ENCODE measurements around the gene UBAP1L.
"Not testable (repeated sequence)": the region's sequence is repeated elsewhere in the genome, so short reads cannot be mapped to it uniquely, and the experiment has no call there.

Gene UBAP1L

DNA sequence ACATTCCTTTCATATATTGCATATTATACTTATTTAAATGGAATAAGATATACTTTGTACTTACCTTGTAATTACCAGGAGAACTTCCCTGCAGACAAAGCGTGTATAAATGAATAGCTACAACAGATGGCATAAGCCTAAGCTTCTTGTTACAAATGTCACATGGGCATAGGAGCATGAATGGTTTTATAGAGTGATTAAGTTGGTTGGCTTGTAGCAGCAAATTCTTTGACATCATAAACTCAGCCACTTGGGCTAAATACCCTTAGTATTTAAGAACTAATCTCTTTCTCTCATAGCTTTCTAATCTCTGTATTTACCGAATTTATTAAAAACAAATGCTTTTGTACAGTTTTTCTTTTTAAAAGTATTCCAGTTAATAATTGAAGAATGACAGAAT is at the start of gene UBAP1L:
Gene UBAP1L (minus strand): TSS at position 115 of the 400 bp plus-strand sequence. CDS start 8,985 bp downstream, outside the sequence.
- no peak for DNase-seq (ENCODE audit: low spot score)

DNA sequence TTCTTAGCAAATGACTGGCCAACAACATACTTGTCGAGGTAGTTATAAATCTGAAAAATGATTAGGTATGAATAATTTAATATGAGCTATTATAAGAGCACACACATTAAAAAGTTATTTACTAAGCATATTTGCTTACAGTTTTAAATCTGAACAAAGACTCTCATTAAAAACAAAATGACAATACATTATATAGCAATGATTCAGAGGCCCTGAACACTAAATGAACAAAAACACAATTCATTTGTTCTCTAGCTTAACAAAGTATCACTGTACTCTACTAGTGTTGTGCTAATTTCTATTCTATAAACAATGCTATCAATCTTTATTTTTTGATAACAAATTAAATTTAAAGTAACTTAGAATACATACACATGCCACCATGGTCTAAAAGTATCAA is 49.1 kb upstream of the UBAP1L start:
- no peak for DNase-seq (ENCODE audit: low spot score)

DNA sequence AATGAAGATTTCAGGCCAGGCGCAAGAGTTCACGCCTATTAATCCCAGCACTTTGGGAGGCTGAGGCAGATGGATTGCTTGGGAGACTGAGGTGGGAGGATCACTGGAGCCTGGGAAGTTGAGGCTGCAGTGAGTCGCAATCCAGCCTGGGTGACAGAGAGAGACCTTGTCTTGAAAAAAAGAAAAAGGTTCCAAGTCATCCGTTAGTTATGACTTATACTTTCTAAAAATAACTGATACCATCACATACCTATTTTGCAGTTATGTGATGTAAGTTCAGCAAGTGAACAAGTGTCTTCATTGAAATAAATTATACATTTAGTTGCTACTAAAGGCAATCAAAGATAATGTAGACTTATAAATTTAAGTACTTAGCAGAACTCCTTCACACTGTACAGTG is 48.0 kb upstream of the UBAP1L start:
- peak; percentile 49 for DNase-seq (ENCODE audit: low spot score)

DNA sequence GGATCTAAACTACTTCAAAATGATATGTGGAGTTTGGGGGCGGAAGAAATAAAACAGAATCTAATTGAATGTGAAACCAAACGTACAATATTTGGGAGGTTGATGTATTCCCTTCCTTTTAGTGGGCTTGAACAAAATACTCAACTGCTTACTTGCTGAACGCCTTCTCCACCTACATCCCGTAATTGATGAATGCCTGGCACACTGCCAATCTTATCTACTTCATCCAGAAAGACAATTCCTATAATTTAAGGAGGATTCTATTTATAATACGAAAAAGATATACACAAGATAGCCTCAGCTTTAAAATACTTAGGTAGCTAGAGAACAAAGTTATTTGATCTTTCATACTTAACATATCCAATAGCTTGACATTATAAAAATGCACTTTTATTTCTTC is 41.7 kb upstream of the UBAP1L start:
- no peak for DNase-seq (ENCODE audit: low spot score)

- DNase-seq (ENCODE audit: low spot score): no peak
These were observed 39.7 kb upstream of the UBAP1L start for GRCh38 chr15:65154720-65155119.

DNA sequence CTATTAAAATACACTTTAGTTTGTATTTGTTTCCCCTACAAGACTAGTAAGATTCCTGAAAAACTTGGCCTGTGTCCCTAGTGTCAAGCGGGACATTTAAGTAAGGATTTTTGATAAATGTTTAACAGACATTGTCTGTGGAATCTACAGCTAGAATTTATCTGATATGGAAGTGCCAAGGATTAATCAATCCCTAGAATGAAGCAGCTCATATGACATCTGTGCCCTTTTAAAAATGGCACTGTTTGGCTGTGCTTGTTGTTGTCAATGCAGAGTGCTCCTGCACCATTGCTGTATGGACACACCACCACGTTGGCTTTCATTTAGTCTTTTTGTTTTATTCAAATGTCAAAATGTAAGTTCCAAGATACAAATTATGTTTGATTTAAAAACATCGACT is 32.9 kb upstream of the UBAP1L start:
- DNase-seq (ENCODE audit: low spot score): no peak

GRCh38 chr15:65146438-65146837 is 31.4 kb upstream of the UBAP1L start:
- DNase-seq (ENCODE audit: low spot score): no peak

DNA sequence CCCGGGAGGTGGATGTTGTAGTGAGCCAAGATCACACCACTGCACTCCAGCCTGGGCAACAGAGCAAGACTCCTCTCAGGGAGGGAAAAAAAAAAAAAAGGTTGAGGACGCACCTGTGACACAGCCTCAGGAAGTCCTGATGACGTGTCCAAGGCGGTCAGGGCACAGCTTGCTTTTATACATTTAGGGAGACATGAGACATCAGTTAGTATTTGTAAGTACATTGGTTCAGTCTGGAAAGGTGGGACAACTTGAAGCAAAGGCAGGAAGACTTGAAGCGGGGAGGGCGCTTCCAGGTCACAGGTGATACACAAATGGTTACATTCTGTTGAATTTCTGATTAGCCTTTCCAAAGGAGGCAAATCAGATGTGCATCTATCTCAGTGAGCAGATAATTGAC is 23.6 kb upstream of the UBAP1L start:
- DNase-seq (ENCODE audit: low spot score): not testable (repeated sequence)

DNA sequence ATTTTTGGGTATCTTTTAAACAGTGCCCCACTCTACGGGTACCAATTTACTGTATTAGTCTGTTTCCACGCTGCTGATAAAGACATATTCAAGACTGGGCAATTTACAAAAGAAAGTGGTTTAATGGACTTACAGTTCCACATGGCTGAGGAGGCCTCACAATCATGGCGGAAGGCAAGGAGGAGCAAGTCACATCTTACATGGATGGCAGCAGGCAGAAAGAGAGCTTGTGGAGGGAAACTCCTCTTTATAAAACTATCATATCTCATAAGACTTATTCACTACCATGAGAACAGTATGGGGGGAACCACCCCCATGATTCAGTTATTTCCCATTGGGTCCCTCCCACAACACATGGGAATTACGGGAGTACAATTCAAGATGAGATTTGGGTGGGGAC is 22.9 kb upstream of the UBAP1L start:
- not testable (repeated sequence) for DNase-seq (ENCODE audit: low spot score)

DNA sequence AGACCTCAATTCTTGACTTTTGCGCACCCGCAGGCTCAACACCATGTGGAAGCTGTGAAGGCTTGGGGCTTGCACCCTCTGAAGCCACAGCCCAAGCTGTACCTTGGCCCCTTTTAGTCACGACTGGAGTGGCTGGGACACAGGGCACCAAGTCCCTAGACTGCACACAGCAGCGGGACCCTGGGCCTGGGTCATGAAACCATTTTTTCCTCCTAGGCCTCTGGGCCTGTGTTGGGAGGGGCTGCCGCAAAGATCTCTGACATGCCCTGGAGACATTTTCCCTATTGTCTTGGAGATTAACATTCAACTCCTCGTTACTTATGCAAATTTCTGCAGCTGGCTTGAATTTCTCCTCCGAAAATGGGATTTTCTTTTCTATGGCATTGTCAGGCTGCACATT is 22.1 kb upstream of the UBAP1L start:
- not testable (repeated sequence) for DNase-seq (ENCODE audit: low spot score)

- DNase-seq (ENCODE audit: low spot score): no peak
These were observed 19.5 kb upstream of the UBAP1L start for GRCh38 chr15:65134538-65134937.

DNA sequence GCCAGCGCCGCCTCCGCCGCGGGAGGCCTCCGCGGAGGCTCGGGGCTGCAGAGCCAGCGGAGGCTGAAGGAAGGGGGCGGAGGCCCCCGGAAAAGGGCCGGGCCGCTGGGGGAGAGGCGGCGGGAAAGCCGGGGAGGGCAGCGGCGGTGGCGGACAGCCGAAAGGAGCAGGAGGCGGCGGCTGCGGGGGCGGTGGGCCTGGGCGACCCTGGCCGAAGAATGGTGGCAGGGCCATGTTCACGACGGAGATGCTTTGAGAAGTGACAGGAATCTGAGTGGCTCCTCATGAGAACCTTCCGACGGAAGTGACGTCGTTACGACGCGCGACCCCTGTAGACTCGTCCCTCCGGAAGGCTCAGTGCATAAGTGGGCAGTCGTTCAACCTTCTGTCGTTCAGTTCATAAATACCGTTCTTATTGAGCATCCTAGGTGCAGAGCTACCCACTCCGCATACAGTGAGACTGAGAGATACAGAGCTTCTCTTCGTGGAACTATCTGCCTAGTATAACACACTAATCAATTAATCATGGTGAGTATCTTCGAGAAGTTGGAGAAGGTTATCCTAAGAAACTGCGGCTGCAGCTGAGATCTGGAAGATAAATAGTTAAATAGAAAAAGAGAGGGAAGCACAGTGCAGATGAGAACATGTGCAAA is 18.7 kb upstream of the UBAP1L start, which contains the start of gene PDCD7:
Gene PDCD7 (minus strand): TSS at position 261 of the 653 bp plus-strand sequence. CDS start 27 bp downstream, at position 234.
- peak; percentile 94 for DNase-seq (ENCODE audit: low spot score)

GRCh38 chr15:65132878-65133547 is 18.0 kb upstream of the UBAP1L start:
- DNase-seq (ENCODE audit: low spot score): peak; percentile 57

- no peak for DNase-seq (ENCODE audit: low spot score)
These were observed 15.9 kb upstream of the UBAP1L start for GRCh38 chr15:65130941-65131340.

DNA sequence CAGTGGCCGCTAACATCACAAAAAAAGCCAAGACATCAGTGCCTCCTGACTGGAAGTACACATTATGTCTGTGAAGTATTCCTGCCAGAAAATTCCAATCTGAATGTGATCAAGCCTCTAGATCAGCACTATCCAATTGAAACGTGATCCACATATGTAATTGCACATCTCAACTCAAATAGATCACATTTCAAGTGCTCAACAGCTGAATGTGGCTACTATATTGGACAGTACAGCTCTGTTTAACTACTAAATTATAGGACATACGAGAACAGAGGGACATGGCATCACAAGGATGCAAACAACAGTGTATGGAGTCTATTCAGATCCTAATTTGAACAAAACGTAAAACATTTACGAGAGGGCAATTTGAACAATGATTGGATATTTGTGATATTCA is 542 bp upstream of the UBAP1L start:
- no peak for DNase-seq (ENCODE audit: low spot score)

- DNase-seq (ENCODE audit: low spot score): no peak
These were observed 4.2 kb downstream of the UBAP1L start for GRCh38 chr15:65110676-65111292.

DNA sequence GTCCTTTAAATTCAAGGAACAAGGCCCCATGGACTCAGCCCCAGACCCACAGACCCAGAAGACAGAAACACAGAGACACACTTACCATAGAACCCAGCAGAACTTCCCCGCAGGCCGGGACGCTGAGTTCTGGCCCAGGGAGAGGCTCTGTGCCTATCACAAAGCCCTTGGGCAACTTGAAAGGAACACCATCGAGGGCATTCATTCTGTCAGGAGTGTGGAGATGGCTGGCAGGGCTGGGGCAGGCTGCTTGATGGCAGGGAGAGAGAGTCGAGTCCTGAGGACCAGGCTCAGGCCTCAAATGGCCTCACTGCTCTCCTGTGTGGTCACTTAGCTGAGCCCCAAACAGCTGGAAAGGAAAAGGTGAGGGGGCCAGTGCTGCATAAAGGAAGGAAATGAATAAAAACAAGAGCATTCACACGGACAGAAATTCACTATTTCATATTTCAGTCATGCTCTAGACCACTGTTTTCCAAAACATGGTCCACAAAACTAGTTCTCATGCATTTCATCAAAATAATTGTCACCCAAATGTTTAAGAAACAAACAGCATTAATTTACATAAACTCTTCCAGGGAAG is 8.9 kb downstream of the UBAP1L start:
- DNase-seq (ENCODE audit: low spot score): no peak

GRCh38 chr15:65105038-65105437 is 10.0 kb downstream of the UBAP1L start:
- no peak for DNase-seq (ENCODE audit: low spot score)

GRCh38 chr15:65102912-65103311 is 12.1 kb downstream of the UBAP1L start:
- no peak for DNase-seq (ENCODE audit: low spot score)

DNA sequence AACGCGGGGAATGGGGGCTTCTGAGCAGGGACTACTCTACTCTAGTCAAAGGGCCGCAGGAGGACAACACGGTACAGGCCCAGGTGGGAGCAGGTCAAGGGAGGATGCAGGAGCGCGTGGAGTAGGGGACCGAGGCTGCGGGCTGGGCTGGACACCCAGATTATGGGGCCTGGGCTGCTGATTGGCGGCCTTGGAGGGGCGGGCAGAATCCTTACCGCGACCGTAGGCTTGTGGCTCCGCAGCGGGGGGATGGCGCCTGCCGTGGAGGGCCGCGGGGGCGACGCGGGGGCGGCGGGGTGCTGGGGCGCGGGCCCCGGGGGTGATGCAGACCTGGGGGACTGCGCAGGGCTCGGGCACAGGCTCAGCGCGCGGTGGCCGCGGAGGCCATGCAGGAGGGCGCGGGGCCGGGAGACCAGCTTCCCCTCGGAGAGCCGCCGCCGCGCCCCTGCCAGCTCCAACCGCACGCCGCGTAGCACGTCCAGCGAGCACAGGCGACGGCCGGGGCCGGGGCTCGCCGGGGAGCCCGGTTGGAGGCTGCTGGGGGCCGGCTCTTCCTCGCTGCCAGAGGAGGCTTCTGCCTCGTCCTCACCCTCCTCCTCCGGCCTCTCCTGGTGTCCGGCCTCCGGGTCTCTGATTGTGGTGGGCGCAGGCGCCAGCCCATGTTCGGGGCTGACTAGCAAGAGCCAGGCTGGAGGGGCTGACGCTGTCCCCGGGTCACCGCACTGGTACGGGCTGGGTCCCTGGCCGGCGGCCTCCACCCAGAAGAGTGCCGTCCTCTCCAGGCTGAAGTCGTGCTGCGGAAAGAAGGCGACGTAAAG is 12.9 kb downstream of the UBAP1L start:
- no peak for DNase-seq (ENCODE audit: low spot score)

DNA sequence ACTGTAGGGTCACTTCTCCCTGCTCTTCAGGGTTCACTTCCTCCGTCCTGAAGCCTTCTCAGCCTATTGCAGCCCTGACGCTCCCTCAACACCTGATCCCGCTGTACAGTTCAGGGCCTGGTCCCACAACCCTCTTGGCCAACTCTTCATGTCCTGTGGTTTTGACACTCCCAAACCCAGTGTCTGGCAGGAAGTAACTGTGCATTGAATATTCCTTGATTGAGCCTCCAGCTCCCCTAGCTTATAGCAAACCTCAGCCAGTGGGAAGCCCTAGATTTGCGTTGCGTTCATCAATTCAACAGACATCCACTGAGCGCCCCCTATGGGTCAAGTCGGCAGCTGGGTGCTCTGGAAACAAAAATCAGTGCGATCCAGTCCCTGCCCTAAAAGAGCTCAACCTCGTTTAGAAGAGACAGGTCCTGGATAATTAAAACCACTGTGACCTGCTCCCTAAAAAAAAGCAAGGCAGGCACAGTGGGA is 13.5 kb downstream of the UBAP1L start:
- DNase-seq (ENCODE audit: low spot score): no peak

DNA sequence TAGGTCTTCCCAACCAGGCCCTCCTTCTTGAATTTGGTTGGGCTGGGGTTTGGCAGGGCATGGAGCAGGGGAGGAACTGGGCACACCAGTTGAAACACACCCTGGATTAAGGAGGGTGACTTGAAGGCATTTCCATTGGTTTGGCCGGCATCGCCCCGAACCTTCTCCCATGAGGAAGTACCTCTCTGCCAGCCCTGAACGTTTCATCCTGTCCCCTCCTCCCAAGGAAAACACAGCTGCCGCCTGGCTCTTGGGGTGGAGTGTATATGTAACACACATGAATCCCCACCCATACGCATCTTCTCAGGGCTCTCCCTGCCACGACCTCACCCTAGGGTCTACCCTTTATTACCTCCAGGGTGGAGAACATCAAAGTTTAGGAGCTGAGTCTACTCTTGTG is 14.6 kb downstream of the UBAP1L start:
- no peak for DNase-seq (ENCODE audit: low spot score)

Measured in RKO (cell line).